Testis (tissue), 2 donors: Measurements from ENCODE around the gene E2F7.

Experiments used
- CTCF ChIP-seq, 3 experiments: fragments of 450-650 bp in 2 of 3; fragments of 200-600 bp in 1 of 3; sonication (generic) in 1 of 3; IDR thresholded peaks; one replicate each; pipeline ENCODE4 v1.5.1; 2016 to 2019; ENCODE audit warnings: antibody characterized with exemption in 3 of 3, mild to moderate bottlenecking in 2 of 3, moderate library complexity in 1 of 3
- POLR2A ChIP-seq: fragments of 450-650 bp; IDR thresholded peaks from one replicate; pipeline ENCODE4 v1.6.1; 2017; ENCODE audit warnings: antibody characterized with exemption, mild to moderate bottlenecking, moderate library complexity

- no peak for TF ChIP-seq CTCF (IDR thresholded peaks at IDR 0.05)
- TF ChIP-seq POLR2A, result no peak
Observed at GRCh38 chr12:77108707-77109106, 43.3 kb upstream of the E2F7 start.
